ENCODE results near the gene REPIN1. TPM values are rescaled to one million over a fixed set of nuclear protein-coding genes. Genes with fewer than 3 reads are reported as not detected.
A peak's percentile ranks its signal among the peaks of the same experiment; 100 is the strongest.

Gene REPIN1
- total and polyA plus RNA-seq, 9 of the 15 experiments (the other 6 are each of a cell fraction or from before 2014, with no cell fraction given), result 8.1 to 283 (median 94.3) TPM

DNA sequence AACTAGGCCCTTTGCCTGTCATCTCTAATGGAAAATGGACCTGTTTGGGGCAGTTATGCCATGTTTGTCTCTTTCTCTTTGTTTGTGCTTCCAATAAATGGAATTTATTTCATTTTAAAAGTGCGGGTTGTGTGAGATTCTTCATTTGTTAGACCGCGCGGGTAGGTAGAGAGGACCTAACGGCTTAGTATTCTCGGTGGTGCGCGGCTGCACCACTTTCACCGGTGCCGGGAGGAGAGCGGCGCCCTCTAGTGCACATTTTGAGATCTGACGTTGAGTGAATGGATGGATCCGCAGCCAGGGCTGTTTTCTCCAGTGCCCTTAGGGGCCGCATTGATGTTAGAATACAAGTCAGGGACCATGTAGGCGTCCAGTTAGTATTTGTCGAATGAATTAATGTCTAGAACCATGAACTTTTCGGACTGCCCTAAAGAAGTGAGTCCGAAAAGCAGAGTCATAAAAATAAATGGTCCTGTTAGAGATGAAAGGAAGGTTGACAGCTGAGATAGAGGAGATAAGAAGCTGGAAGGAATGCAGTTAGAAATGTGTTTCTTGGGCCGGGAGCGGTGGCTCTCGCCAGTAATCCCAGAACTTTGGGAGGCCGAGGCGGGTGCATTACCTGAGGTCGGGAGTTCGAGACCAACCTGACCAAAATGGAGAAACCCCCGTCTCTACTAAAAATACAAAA is 52.5 kb downstream of the REPIN1 start (continued):
- TF ChIP-seq SMARCC2 (IDR thresholded peaks at IDR 0.05; ENCODE audit: low read depth) (no peak), RBM34 (IDR thresholded peaks at IDR 0.05; ENCODE audit: borderline replicate concordance, insufficient read depth, low read length) (no peak), ZFP36 (IDR thresholded peaks at IDR 0.05; ENCODE audit: low read depth, low read length, partially characterized antibody) (peak; percentile 41), CCAR2 (IDR thresholded peaks at IDR 0.05; ENCODE audit: low read depth, low read length) (no peak), CBX3 (IDR thresholded peaks at IDR 0.05; ENCODE audit: borderline replicate concordance in 1 of 2, low read length in 2 of 2) (peak in 1 of 2 experiments; percentile 59; a peak in 1 of 3 replicates), TEAD4 (IDR thresholded peaks at IDR 0.05; ENCODE audit: low read length) (peak; percentile 38; the same call in 1 of the 2 replicates), TEAD4 (CRISPR knock-in tag; IDR thresholded peaks at IDR 0.05; ENCODE audit: borderline replicate concordance) (no peak), MTA1 (IDR thresholded peaks at IDR 0.05; ENCODE audit: borderline replicate concordance) (no peak), SMC3 (conservative IDR thresholded peaks at IDR 0.05; ENCODE audit: insufficient read depth, low read depth, low read length) (peak; percentile 96), ZSCAN32 (CRISPR knock-in tag; IDR thresholded peaks at IDR 0.05) (no peak), MTA3 (IDR thresholded peaks at IDR 0.05; ENCODE audit: borderline replicate concordance) (peak; percentile 60; the same call in 1 of the 2 replicates), TOE1 (IDR thresholded peaks at IDR 0.05; ENCODE audit: borderline replicate concordance) (peak; percentile 59; the same call in 1 of the 2 replicates), TOE1 (CRISPR knock-in tag; IDR thresholded peaks at IDR 0.05; ENCODE audit: borderline replicate concordance, low read depth) (no peak), YBX1 (IDR thresholded peaks at IDR 0.05) (no peak), ZNF12 (CRISPR knock-in tag; IDR thresholded peaks at IDR 0.05) (no peak), TAF7 (tag; IDR thresholded peaks at IDR 0.05) (no peak), PHF20 (IDR thresholded peaks at IDR 0.05; ENCODE audit: partially characterized antibody) (no peak), CEBPG (CRISPR knock-in tag; IDR thresholded peaks at IDR 0.05) (no peak), CEBPG (tag; conservative IDR thresholded peaks at IDR 0.05 in 1 of 2, IDR thresholded peaks at IDR 0.05 in 1 of 2) (no peak)
- TF ChIP-seq, protein P1, sequence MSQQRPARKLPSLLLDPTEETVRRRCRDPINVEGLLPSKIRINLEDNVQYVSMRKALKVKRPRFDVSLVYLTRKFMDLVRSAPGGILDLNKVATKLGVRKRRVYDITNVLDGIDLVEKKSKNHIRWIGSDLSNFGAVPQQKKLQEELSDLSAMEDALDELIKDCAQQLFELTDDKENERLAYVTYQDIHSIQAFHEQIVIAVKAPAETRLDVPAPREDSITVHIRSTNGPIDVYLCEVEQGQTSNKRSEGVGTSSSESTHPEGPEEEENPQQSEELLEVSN (IDR thresholded peaks at IDR 0.05; ENCODE audit: borderline replicate concordance in 1 of 2, extremely low read depth in 1 of 2, insufficient read depth in 1 of 2, insufficient read length in 1 of 2, low read depth in 1 of 2, low read length in 1 of 2, poor library complexity in 1 of 2, severe bottlenecking in 1 of 2), result no peak
- TF ChIP-seq, protein P2, sequence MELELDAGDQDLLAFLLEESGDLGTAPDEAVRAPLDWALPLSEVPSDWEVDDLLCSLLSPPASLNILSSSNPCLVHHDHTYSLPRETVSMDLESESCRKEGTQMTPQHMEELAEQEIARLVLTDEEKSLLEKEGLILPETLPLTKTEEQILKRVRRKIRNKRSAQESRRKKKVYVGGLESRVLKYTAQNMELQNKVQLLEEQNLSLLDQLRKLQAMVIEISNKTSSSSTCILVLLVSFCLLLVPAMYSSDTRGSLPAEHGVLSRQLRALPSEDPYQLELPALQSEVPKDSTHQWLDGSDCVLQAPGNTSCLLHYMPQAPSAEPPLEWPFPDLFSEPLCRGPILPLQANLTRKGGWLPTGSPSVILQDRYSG (tag; conservative IDR thresholded peaks at IDR 0.05; ENCODE audit: low read depth), result peak; percentile 42; the same call in 1 of the 2 replicates
- TF ChIP-seq, protein P3, sequence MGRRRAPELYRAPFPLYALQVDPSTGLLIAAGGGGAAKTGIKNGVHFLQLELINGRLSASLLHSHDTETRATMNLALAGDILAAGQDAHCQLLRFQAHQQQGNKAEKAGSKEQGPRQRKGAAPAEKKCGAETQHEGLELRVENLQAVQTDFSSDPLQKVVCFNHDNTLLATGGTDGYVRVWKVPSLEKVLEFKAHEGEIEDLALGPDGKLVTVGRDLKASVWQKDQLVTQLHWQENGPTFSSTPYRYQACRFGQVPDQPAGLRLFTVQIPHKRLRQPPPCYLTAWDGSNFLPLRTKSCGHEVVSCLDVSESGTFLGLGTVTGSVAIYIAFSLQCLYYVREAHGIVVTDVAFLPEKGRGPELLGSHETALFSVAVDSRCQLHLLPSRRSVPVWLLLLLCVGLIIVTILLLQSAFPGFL (CRISPR knock-in tag; IDR thresholded peaks at IDR 0.05), result no peak
- TF ChIP-seq, protein P4, sequence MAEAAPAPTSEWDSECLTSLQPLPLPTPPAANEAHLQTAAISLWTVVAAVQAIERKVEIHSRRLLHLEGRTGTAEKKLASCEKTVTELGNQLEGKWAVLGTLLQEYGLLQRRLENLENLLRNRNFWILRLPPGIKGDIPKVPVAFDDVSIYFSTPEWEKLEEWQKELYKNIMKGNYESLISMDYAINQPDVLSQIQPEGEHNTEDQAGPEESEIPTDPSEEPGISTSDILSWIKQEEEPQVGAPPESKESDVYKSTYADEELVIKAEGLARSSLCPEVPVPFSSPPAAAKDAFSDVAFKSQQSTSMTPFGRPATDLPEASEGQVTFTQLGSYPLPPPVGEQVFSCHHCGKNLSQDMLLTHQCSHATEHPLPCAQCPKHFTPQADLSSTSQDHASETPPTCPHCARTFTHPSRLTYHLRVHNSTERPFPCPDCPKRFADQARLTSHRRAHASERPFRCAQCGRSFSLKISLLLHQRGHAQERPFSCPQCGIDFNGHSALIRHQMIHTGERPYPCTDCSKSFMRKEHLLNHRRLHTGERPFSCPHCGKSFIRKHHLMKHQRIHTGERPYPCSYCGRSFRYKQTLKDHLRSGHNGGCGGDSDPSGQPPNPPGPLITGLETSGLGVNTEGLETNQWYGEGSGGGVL (CRISPR knock-in tag; IDR thresholded peaks at IDR 0.05), result no peak

Measured in K562 (cell line).